GM18873 (cell line): ENCODE measurements around the gene VGLL1.
A peak's percentile ranks its signal among the peaks of the same experiment; 100 is the strongest.

Experiments
- ATAC-seq: cut with Tn5 transposase; IDR thresholded peaks from one replicate; pipeline ENCODE4 v1.9.1; 2021; ENCODE audit warnings: mild to moderate bottlenecking, moderate library complexity, moderate number of reproducible peaks; ENCODE audit not compliant: unreplicated experiment, low FRiP score

Gene VGLL1

GRCh38 chrX:136531951-136532350 lies at the start of gene VGLL1:
VGLL1 (plus strand) TSS chrX:136532215; CDS start chrX:136536021, 3,806 bp downstream.
- no peak for ATAC-seq

GRCh38 chrX:136487647-136488046 lies 44.4 kb upstream of the VGLL1 start, which contains the start of gene BRS3:
BRS3 (plus strand) TSS chrX:136487947; CDS start chrX:136488115, 168 bp downstream.
- ATAC-seq, result no peak

GRCh38 chrX:136488706-136489105 lies 43.3 kb upstream of the VGLL1 start:
- ATAC-seq, result no peak

GRCh38 chrX:136491832-136492231 lies 40.2 kb upstream of the VGLL1 start:
- no peak for ATAC-seq

- ATAC-seq, result no peak
These were observed 39.0 kb upstream of the VGLL1 start for GRCh38 chrX:136493011-136493410.

- no peak for ATAC-seq
These were observed 37.0 kb upstream of the VGLL1 start for GRCh38 chrX:136495043-136495442.

- no peak for ATAC-seq
These were observed 35.7 kb upstream of the VGLL1 start for GRCh38 chrX:136496186-136496763.

- ATAC-seq, result peak; percentile 53
These were observed 35.1 kb upstream of the VGLL1 start for GRCh38 chrX:136496764-136497555.

- ATAC-seq, result peak; percentile 21
These were observed 34.4 kb upstream of the VGLL1 start, which contains the start of gene HTATSF1 for GRCh38 chrX:136497556-136498052. HTATSF1 (plus strand) TSS chrX:136497592; CDS start chrX:136497685, 93 bp downstream.

- ATAC-seq, result no peak
These were observed 12.9 kb upstream of the VGLL1 start for GRCh38 chrX:136519069-136519468.

- no peak for ATAC-seq
These were observed 8.2 kb upstream of the VGLL1 start for GRCh38 chrX:136523770-136524169.

- no peak for ATAC-seq
These were observed 6.0 kb upstream of the VGLL1 start for GRCh38 chrX:136525738-136526606.

GRCh38 chrX:136528645-136529315 lies 3.2 kb upstream of the VGLL1 start:
- no peak for ATAC-seq

GRCh38 chrX:136529795-136530194 lies 2.2 kb upstream of the VGLL1 start:
- no peak for ATAC-seq

- ATAC-seq, result no peak
These were observed 2.1 kb downstream of the VGLL1 start for GRCh38 chrX:136534131-136534530.

GRCh38 chrX:136538811-136539210 lies 6.8 kb downstream of the VGLL1 start:
- no peak for ATAC-seq

GRCh38 chrX:136540226-136540625 lies 8.2 kb downstream of the VGLL1 start:
- no peak for ATAC-seq

- ATAC-seq, result no peak
These were observed 9.3 kb downstream of the VGLL1 start for GRCh38 chrX:136541294-136541693.

GRCh38 chrX:136542281-136542680 lies 10.3 kb downstream of the VGLL1 start:
- ATAC-seq, result no peak

GRCh38 chrX:136546371-136546781 lies 14.4 kb downstream of the VGLL1 start:
- no peak for ATAC-seq
